Liver (tissue), 9 donors: ENCODE data around the gene L2HGDH. TPM values are rescaled to one million over a fixed set of nuclear protein-coding genes. Genes with fewer than 3 reads are reported as not detected.

Experiments used
- DNase-seq: peaks from one replicate; pipeline ENCODE4 v3.0.0-alpha.2; 2017; ENCODE audit warnings: low spot score
- H3K27ac ChIP-seq, 2 donors: one replicate each; pipeline ENCODE4 v1.7.0; 2013; ENCODE audit warnings: inconsistent platforms in 2 of 2, low read length in 2 of 2, control low read depth in 1 of 2, low read depth in 1 of 2, mild to moderate bottlenecking in 1 of 2
- H3K27me3 ChIP-seq, 4 donors: one replicate each; pipeline versions ENCODE4 v1.6.1 to v1.7.0; 2013; ENCODE audit warnings: low read length in 3 of 4, inconsistent platforms in 1 of 4, mild to moderate bottlenecking in 1 of 4, moderate library complexity in 1 of 4; ENCODE audit not compliant: control insufficient read depth in 4 of 4, insufficient read depth in 4 of 4
- H3K36me3 ChIP-seq, 4 donors: one replicate each; pipeline versions ENCODE4 v1.6.1 to v1.7.0; 2013; ENCODE audit warnings: low read length in 3 of 4, mild to moderate bottlenecking in 3 of 4, low read depth in 1 of 4, moderate library complexity in 1 of 4; ENCODE audit not compliant: control insufficient read depth in 4 of 4, insufficient read depth in 3 of 4
- H3K4me1 ChIP-seq, 4 donors: one replicate each; pipeline versions ENCODE4 v1.6.1 to v1.7.0; 2013; ENCODE audit warnings: low read length in 3 of 4, mild to moderate bottlenecking in 3 of 4, moderate library complexity in 1 of 4; ENCODE audit not compliant: control insufficient read depth in 4 of 4, insufficient read depth in 4 of 4
- H3K4me3 ChIP-seq, 3 donors: one replicate each; pipeline versions ENCODE4 v1.6.1 to v1.7.0; 2013; ENCODE audit warnings: low read length in 3 of 3, control low read depth in 1 of 3, low read depth in 1 of 3, mild to moderate bottlenecking in 1 of 3
- H3K9ac ChIP-seq, 2 donors: one replicate each; pipeline ENCODE4 v1.7.0; 2013; ENCODE audit warnings: low read length in 2 of 2, mild to moderate bottlenecking in 2 of 2, moderate library complexity in 2 of 2, control low read depth in 1 of 2, low read depth in 1 of 2
- H3K9me3 ChIP-seq, 4 donors: one replicate each; pipeline versions ENCODE4 v1.6.1 to v1.7.0; 2013; ENCODE audit warnings: low read length in 3 of 4; ENCODE audit not compliant: control insufficient read depth in 4 of 4
- ATF3 ChIP-seq: IDR thresholded peaks from 2 replicates; pipeline ENCODE4 v1.6.1; 2016; ENCODE audit warnings: antibody characterized with exemption
- EGR1 ChIP-seq, 2 donors: IDR thresholded peaks; 2 replicates each; pipeline ENCODE4 v1.6.1; 2016 to 2018; ENCODE audit warnings: antibody characterized with exemption in 2 of 2, low read depth in 2 of 2
- FOXA1 ChIP-seq: IDR thresholded peaks from 2 replicates; pipeline ENCODE4 v1.6.1; 2016; ENCODE audit warnings: antibody characterized with exemption
- FOXA2 ChIP-seq: IDR thresholded peaks from 2 replicates; pipeline ENCODE4 v1.6.1; 2016; ENCODE audit warnings: antibody characterized with exemption
- HNF4A ChIP-seq, 2 donors: conservative IDR thresholded peaks; 2 replicates each; pipeline ENCODE4 v1.6.1; 2016; ENCODE audit warnings: antibody characterized with exemption in 2 of 2, mild to moderate bottlenecking in 2 of 2
- HNF4G ChIP-seq: IDR thresholded peaks from 2 replicates; pipeline ENCODE4 v1.6.1; 2016; ENCODE audit warnings: antibody characterized with exemption
- JUND ChIP-seq, 2 donors: IDR thresholded peaks; 2 replicates each; pipeline ENCODE4 v1.6.1; 2016; ENCODE audit warnings: antibody characterized with exemption in 2 of 2
- MAX ChIP-seq: IDR thresholded peaks from 2 replicates; pipeline ENCODE4 v1.6.1; 2016; ENCODE audit warnings: antibody characterized with exemption
- NR2F2 ChIP-seq: IDR thresholded peaks from 2 replicates; pipeline ENCODE4 v1.6.1; 2016; ENCODE audit warnings: antibody characterized with exemption
- RAD21 ChIP-seq, 2 donors: IDR thresholded peaks; 2 replicates each; pipeline ENCODE4 v1.6.1; 2016; ENCODE audit warnings: antibody characterized with exemption in 2 of 2, mild to moderate bottlenecking in 2 of 2
- SP1 ChIP-seq: IDR thresholded peaks from 2 replicates; pipeline ENCODE4 v1.6.1; 2018; ENCODE audit warnings: antibody characterized with exemption, mild to moderate bottlenecking
- TAF1 ChIP-seq: conservative IDR thresholded peaks from 2 replicates; pipeline ENCODE4 v1.6.1; 2016; ENCODE audit warnings: antibody characterized with exemption, mild to moderate bottlenecking
- WGBS: extraction: QIAGEN DNeasy Blood & Tissue Kit; methylation state at CpG from one replicate; pipeline ENCODE4 v1.1.7; 2013; 5-methylcytosine and 5-hydroxymethylcytosine counted together
- polyA plus RNA-seq, 2 donors: library from polyadenylated mRNA; stranded (reverse) in 1 of 2; unstranded in 1 of 2; fragments of 200-250 nt in 1 of 2; fragments of >200 nt in 1 of 2; fragmentation: Nextera tagmentation in 1 of 2; extraction: Ambion mirVana in 1 of 2; gene quantifications; one replicate each; pipeline versions ENCODE4 v1.2.1 to v1.2.3, GENCODE V29; 2013 to 2015
- total RNA-seq, 2 donors: library from RNA; depleted of rRNA; stranded (reverse); fragments of >200 nt; gene quantifications; one replicate each; pipeline ENCODE4 v1.2.3, GENCODE V29; 2014
- TF ChIP-seq, protein P1 (sequence below): fragments of 150-350 bp; IDR thresholded peaks from 2 replicates; pipeline ENCODE4 v1.5.1; 2017; ENCODE audit warnings: improper control_type of control experiment, low read depth, low read length; ENCODE audit not compliant: missing input control
- TF ChIP-seq, protein P2 (sequence below): IDR thresholded peaks from 2 replicates; pipeline ENCODE4 v1.6.1; 2016; ENCODE audit warnings: antibody characterized with exemption
- donor health status: healthy.
- donor health status: healthy.
- donor health status: healthy.
- donor health status: healthy.
- donor health status: healthy.

The L2HGDH gene
- total and polyA plus RNA-seq, 4 donors = 3.8 to 9.0 (median 5.4) TPM

DNA sequence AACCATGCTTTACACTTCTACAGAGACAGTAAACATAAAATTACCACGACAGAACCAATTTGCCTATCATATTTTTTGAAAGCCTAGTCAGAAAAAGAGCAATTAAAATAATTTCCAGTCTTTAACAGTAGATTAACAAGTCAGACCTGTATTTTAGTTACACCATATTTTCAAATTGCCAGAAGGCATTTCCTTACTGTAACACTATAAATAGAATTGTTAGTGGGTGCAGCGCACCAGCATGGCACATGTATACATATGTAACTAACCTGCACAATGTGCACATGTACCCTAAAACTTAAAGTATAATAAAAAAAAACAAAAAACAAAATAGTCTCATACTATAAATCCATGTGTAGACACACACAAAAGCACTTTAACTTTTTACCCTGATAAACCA is 96.6 kb downstream of the L2HGDH start:
- no peak for TF ChIP-seq FOXA2
- TF ChIP-seq JUND (IDR thresholded peaks at IDR 0.05) = no peak
- no peak for TF ChIP-seq HNF4A (conservative IDR thresholded peaks at IDR 0.05)
- TF ChIP-seq ATF3 = no peak
- H3K4me3 ChIP-seq = no peak overlapping the region
- DNase-seq = no peak
- no peak overlapping the region for H3K9ac ChIP-seq
- no peaks in the 10 kb centered on the region for H3K4me1 ChIP-seq
- H3K9me3 ChIP-seq = no peaks in the 10 kb centered on the region
- WGBS = 90% methylated on average over 2 of the region's 2 CpGs
- H3K36me3 ChIP-seq = no peaks in the 10 kb centered on the region
- no peak overlapping the region for H3K27ac ChIP-seq
- no peaks in the 10 kb centered on the region for H3K27me3 ChIP-seq

- 71% methylated on average over 2 of the region's 2 CpGs for WGBS
Measured at GRCh38 chr14:50213795-50214194, 98.2 kb downstream of the L2HGDH start.

DNA sequence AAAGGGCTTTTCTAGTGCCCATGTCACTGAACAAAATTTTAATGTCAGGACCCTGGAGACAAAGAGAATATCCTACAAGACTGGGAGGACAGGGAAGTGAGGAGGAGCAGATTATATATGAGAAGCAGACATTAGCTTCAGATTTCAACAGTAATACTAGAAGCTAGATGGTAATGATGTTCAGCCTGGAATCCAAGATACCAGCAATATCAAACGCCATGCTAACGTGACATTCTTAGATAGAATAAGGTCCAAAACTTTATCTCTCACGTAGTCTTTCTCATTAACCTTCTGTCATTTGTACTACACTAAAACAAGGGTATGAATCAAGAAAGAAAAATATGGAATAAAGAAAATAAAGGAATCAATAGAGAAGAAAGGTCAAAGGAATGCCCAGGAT is 99.3 kb downstream of the L2HGDH start:
- 53% methylated on average over 3 of the region's 3 CpGs for WGBS
- TF ChIP-seq FOXA1 (no peak), TAF1 (no peak), SP1 (no peak), RAD21 (IDR thresholded peaks at IDR 0.05) (no peak), NR2F2 (no peak), MAX (no peak), ATF3 (no peak)
- TF ChIP-seq, protein P1, sequence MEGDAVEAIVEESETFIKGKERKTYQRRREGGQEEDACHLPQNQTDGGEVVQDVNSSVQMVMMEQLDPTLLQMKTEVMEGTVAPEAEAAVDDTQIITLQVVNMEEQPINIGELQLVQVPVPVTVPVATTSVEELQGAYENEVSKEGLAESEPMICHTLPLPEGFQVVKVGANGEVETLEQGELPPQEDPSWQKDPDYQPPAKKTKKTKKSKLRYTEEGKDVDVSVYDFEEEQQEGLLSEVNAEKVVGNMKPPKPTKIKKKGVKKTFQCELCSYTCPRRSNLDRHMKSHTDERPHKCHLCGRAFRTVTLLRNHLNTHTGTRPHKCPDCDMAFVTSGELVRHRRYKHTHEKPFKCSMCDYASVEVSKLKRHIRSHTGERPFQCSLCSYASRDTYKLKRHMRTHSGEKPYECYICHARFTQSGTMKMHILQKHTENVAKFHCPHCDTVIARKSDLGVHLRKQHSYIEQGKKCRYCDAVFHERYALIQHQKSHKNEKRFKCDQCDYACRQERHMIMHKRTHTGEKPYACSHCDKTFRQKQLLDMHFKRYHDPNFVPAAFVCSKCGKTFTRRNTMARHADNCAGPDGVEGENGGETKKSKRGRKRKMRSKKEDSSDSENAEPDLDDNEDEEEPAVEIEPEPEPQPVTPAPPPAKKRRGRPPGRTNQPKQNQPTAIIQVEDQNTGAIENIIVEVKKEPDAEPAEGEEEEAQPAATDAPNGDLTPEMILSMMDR = no peak
- TF ChIP-seq, protein P2, sequence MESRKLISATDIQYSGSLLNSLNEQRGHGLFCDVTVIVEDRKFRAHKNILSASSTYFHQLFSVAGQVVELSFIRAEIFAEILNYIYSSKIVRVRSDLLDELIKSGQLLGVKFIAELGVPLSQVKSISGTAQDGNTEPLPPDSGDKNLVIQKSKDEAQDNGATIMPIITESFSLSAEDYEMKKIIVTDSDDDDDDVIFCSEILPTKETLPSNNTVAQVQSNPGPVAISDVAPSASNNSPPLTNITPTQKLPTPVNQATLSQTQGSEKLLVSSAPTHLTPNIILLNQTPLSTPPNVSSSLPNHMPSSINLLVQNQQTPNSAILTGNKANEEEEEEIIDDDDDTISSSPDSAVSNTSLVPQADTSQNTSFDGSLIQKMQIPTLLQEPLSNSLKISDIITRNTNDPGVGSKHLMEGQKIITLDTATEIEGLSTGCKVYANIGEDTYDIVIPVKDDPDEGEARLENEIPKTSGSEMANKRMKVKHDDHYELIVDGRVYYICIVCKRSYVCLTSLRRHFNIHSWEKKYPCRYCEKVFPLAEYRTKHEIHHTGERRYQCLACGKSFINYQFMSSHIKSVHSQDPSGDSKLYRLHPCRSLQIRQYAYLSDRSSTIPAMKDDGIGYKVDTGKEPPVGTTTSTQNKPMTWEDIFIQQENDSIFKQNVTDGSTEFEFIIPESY = no peak
- H3K4me3 ChIP-seq = no peak overlapping the region
- H3K36me3 ChIP-seq = no peaks in the 10 kb centered on the region
- no peaks in the 10 kb centered on the region for H3K27me3 ChIP-seq
- no peaks in the 10 kb centered on the region for H3K9me3 ChIP-seq
- H3K9ac ChIP-seq = no peak overlapping the region
- H3K27ac ChIP-seq = no peak overlapping the region
- no peak for DNase-seq
- H3K4me1 ChIP-seq = peaks cover 0 to 4% (median 1%) of the 10 kb centered on the region in 4 donors

More at GRCh38 chr14:50213795-50214194, 98.2 kb downstream of the L2HGDH start:
- Histone ChIP-seq H3K27me3 (no peaks in the 10 kb centered on the region), H3K9me3 (no peaks in the 10 kb centered on the region), H3K4me3 (no peak overlapping the region), H3K27ac (no peak overlapping the region), H3K36me3 (no peaks in the 10 kb centered on the region), H3K4me1 (peaks cover 0 to 4% (median 1%) of the 10 kb centered on the region in 4 donors), H3K9ac (no peak overlapping the region)
- no peak for DNase-seq
- no peak for TF ChIP-seq NR2F2
- TF ChIP-seq, protein P2 = no peak
- no peak for TF ChIP-seq EGR1 (IDR thresholded peaks at IDR 0.05; ENCODE audit: low read depth in 2 of 2)
- TF ChIP-seq HNF4G = no peak
- TF ChIP-seq RAD21 (IDR thresholded peaks at IDR 0.05) = no peak
- no peak for TF ChIP-seq HNF4A (conservative IDR thresholded peaks at IDR 0.05)
- no peak for TF ChIP-seq MAX
- no peak for TF ChIP-seq SP1
- no peak for TF ChIP-seq TAF1
- TF ChIP-seq FOXA1 = no peak
